NCI-H1092 (cell line): ENCODE data around the gene ENTPD8.
"Not testable (repeated sequence)": the region's sequence is repeated elsewhere in the genome, so short reads cannot be mapped to it uniquely, and the experiment has no call there.

Experiments used
- DNase-seq: peaks from one replicate; lab custom pipeline; 2025; lab: John Stamatoyannopoulos, UW

Gene ENTPD8

GRCh38 chr9:137394866-137395665 is 46.1 kb downstream of the ENTPD8 start:
- no peak for DNase-seq

- DNase-seq, result no peak
Measured at GRCh38 chr9:137393176-137394150, 47.7 kb downstream of the ENTPD8 start.

DNA sequence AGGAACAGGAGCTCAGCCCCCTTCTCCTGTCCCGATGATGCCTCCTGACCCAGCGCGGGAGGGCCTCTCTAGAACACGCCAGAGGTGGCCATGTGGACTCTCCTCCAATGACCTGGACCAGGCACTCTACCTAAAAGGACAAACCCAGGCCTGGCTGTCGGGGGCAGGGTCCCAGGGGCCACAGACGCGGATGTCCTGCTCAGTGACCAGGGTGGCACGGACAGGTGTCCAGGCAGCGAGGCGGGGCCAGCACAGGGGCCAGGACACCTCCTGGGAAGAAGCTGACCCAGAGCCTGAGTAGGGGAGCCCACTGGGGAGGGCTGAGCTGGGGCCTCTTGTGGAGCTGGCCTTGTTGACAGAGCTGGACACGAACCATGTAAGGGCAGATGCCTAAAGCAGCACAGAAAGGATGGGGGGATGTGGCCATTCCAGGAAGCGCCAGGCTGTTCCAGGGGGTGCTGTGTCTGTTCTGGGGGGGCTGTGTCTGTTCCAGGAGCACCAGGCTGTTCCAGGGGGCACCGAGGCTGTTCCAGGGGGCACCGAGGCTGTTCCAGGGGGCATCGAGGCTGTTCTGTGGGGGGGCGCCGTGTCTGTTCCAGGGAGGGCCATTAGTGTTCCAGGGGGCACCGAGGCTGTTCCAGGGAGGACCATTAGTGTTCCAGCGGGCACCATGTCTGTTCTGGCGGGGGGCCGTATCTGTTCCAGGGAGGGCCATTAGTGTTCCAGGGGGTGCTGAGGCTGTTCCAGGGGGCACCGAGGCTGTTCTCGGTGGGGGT is 48.7 kb downstream of the ENTPD8 start:
- no peak for DNase-seq

- no peak for DNase-seq
Measured at GRCh38 chr9:137391411-137391754, 49.8 kb downstream of the ENTPD8 start.

- DNase-seq, result no peak
Measured at GRCh38 chr9:137390553-137391410, 50.4 kb downstream of the ENTPD8 start.

GRCh38 chr9:137389428-137389746 is 51.8 kb downstream of the ENTPD8 start:
- no peak for DNase-seq

GRCh38 chr9:137388589-137389427 is 52.3 kb downstream of the ENTPD8 start:
- no peak for DNase-seq

GRCh38 chr9:137387891-137388560 is 53.1 kb downstream of the ENTPD8 start:
- DNase-seq, result no peak

- DNase-seq, result no peak
Measured at GRCh38 chr9:137387114-137387890, 53.9 kb downstream of the ENTPD8 start.

DNA sequence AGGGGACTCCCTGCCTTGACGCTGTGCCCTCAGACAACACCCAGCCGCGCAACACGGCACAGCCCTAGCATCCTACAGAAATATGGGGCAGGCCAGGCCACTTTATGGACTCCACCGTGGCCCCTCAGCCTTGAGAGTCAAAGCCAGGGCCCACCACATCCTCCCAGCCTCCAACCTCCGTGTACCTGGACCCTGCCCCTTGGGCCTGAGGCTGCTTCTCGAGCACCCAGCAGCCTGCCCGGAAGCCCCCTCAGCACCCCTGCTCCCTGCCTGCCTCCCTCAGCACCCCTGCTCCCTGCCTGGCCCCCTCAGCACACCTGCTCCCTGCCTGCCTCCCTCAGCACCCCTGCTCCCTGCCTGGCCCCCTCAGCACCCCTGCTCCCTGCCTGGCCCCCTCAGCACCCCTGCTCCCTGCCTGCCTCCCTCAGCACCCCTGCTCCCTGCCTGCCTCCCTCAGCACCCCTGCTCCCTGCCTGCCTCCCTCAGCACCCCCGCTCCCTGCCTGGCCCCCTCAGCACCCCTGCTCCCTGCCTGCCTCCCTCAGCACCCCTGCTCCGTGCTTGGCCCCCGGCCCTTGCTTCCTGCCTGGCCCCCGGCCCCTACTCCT is 54.5 kb downstream of the ENTPD8 start:
- DNase-seq, result not testable (repeated sequence)

GRCh38 chr9:137385061-137385655 is 56.0 kb downstream of the ENTPD8 start:
- DNase-seq, result no peak
